GM12875 (cell line): ENCODE data around the gene POMT1.
A peak's percentile ranks its signal among the peaks of the same experiment; 100 is the strongest.

Experiments
- H3K4me3 ChIP-seq: one replicate; pipeline ENCODE4 v1.5.1; 2011; ENCODE audit warnings: low read depth, low read length, control low read depth
- CTCF ChIP-seq: IDR thresholded peaks from 2 replicates; pipeline ENCODE4 v1.5.1; 2011; ENCODE audit warnings: low read depth, mild to moderate bottlenecking, control low read depth, inconsistent platforms, low read length, moderate library complexity, borderline replicate concordance; ENCODE audit not compliant: insufficient read depth

Gene POMT1

GRCh38 chr9:131530920-131531832 is 28.5 kb downstream of the POMT1 start, which contains the start of gene UCK1:
Gene UCK1 (minus strand): TSS chr9:131531263. CDS start chr9:131531174, 89 bp downstream.
- TF ChIP-seq CTCF = no peak
- peak within 1 kb of the TSS; percentile 95 for H3K4me3 ChIP-seq

- no peak for TF ChIP-seq CTCF
- no peak overlapping the region for H3K4me3 ChIP-seq
Measured at GRCh38 chr9:131534721-131535237, 32.1 kb downstream of the POMT1 start.

GRCh38 chr9:131537946-131538345 is 35.2 kb downstream of the POMT1 start:
- no peak overlapping the region for H3K4me3 ChIP-seq
- TF ChIP-seq CTCF = no peak

- TF ChIP-seq CTCF = no peak
- H3K4me3 ChIP-seq = no peak overlapping the region
Measured at GRCh38 chr9:131539223-131539923, 36.7 kb downstream of the POMT1 start.

GRCh38 chr9:131543141-131543540 is 40.4 kb downstream of the POMT1 start:
- no peak for TF ChIP-seq CTCF
- no peak overlapping the region for H3K4me3 ChIP-seq

GRCh38 chr9:131545003-131545785 is 42.5 kb downstream of the POMT1 start, which contains the start of gene PRRT1B:
Gene PRRT1B (plus strand): TSS chr9:131545523. CDS start chr9:131545616, 93 bp downstream.
- no peak for TF ChIP-seq CTCF
- no peak within 1 kb of the TSS for H3K4me3 ChIP-seq
